ENCODE measurements around the gene PGM1. TPM values are rescaled to one million over a fixed set of nuclear protein-coding genes. Genes with fewer than 3 reads are reported as not detected.

Gene PGM1
- total RNA-seq, 4 donors from 2014 or later: 37.1 to 84.1 (median 63.2) TPM

GRCh38 chr1:63678200-63678599 lies 85.0 kb downstream of the PGM1 start:
- intact Hi-C loops (cut with DNase I): no loop called here
- DNase-seq: no peak
- H3K27me3 ChIP-seq: no peaks in the 10 kb centered on the region
- 80 to 81% methylated on average over 1 of the region's 1 CpG for WGBS, 2 donors
- no peaks in the 10 kb centered on the region for H3K9me3 ChIP-seq
- no peak overlapping the region for H3K4me3 ChIP-seq (replicated peaks in 1 of 3)
- TF ChIP-seq POLR2A (IDR thresholded peaks at IDR 0.05): no peak
- peaks cover 5 to 6% of the 10 kb centered on the region in 2 donors for H3K4me1 ChIP-seq
- no peaks in the 10 kb centered on the region for H3K36me3 ChIP-seq
- no peak overlapping the region for H3K27ac ChIP-seq

- no peak for DNase-seq
- Histone ChIP-seq H3K9me3 (no peaks in the 10 kb centered on the region), H3K27ac (no peak overlapping the region), H3K4me3 (replicated peaks in 1 of 3) (no peak overlapping the region), H3K27me3 (no peaks in the 10 kb centered on the region), H3K4me1 (peaks cover 5 to 6% of the 10 kb centered on the region in 2 donors), H3K36me3 (no peaks in the 10 kb centered on the region)
- intact Hi-C loops (cut with DNase I): no loop called here
- WGBS, 2 donors: 89 to 97% methylated on average over 2 of the region's 2 CpGs
- no peak for TF ChIP-seq CTCF (IDR thresholded peaks at IDR 0.05)
Measured at GRCh38 chr1:63679076-63679475, 85.9 kb downstream of the PGM1 start.

- intact Hi-C loops (cut with DNase I): no loop called here
- peaks cover 2 to 6% of the 10 kb centered on the region in 2 donors for H3K4me1 ChIP-seq
Measured at GRCh38 chr1:63679589-63679988, 86.4 kb downstream of the PGM1 start.

GRCh38 chr1:63682936-63683335 lies 89.7 kb downstream of the PGM1 start:
- intact Hi-C loops (cut with DNase I): no loop called here
- Histone ChIP-seq H3K27ac (no peak overlapping the region), H3K4me3 (replicated peaks in 1 of 3) (no peak overlapping the region), H3K36me3 (no peaks in the 10 kb centered on the region), H3K27me3 (no peaks in the 10 kb centered on the region), H3K9me3 (no peaks in the 10 kb centered on the region), H3K4me1 (no peaks in the 10 kb centered on the region)
- no peak for DNase-seq
- TF ChIP-seq POLR2A (IDR thresholded peaks at IDR 0.05) (no peak), CTCF (IDR thresholded peaks at IDR 0.05) (no peak)
- 94% methylated on average over 5 of the region's 5 CpGs for WGBS, 2 donors

More at GRCh38 chr1:63679589-63679988, 86.4 kb downstream of the PGM1 start:
- H3K36me3 ChIP-seq: no peaks in the 10 kb centered on the region
- no peak for DNase-seq
- no peak for TF ChIP-seq CTCF (IDR thresholded peaks at IDR 0.05)
- TF ChIP-seq POLR2A (IDR thresholded peaks at IDR 0.05): no peak
- no peaks in the 10 kb centered on the region for H3K9me3 ChIP-seq
- WGBS, 2 donors: 90 to 97% methylated on average over 3 of the region's 3 CpGs
- no peak overlapping the region for H3K4me3 ChIP-seq (replicated peaks in 1 of 3)
- no peaks in the 10 kb centered on the region for H3K27me3 ChIP-seq
- H3K27ac ChIP-seq: no peak overlapping the region

GRCh38 chr1:63683759-63684158 lies 90.5 kb downstream of the PGM1 start:
- Histone ChIP-seq H3K4me1 (no peaks in the 10 kb centered on the region), H3K27me3 (no peaks in the 10 kb centered on the region), H3K4me3 (replicated peaks in 1 of 3) (no peak overlapping the region), H3K36me3 (no peaks in the 10 kb centered on the region), H3K27ac (no peak overlapping the region), H3K9me3 (no peaks in the 10 kb centered on the region)
- no peak for DNase-seq
- intact Hi-C loops (cut with DNase I): no loop called here
- WGBS, 2 donors: 83% methylated on average over 3 of the region's 3 CpGs
- TF ChIP-seq POLR2A (IDR thresholded peaks at IDR 0.05) (no peak), CTCF (IDR thresholded peaks at IDR 0.05) (no peak)

- WGBS, 2 donors: 96% methylated on average over 1 of the region's 1 CpG
- no peaks in the 10 kb centered on the region for H3K9me3 ChIP-seq
- no peaks in the 10 kb centered on the region for H3K4me1 ChIP-seq
- no peak for DNase-seq
- H3K27ac ChIP-seq: no peak overlapping the region
- no peaks in the 10 kb centered on the region for H3K27me3 ChIP-seq
- TF ChIP-seq CTCF (IDR thresholded peaks at IDR 0.05) (no peak), POLR2A (IDR thresholded peaks at IDR 0.05) (no peak)
- H3K4me3 ChIP-seq (replicated peaks in 1 of 3): no peak overlapping the region
- intact Hi-C loops (cut with DNase I): no loop called here
- no peaks in the 10 kb centered on the region for H3K36me3 ChIP-seq
Measured at GRCh38 chr1:63686696-63687095, 93.5 kb downstream of the PGM1 start.

All from thyroid gland (tissue), 4 donors.